NCI-H1694 (cell line): Measurements from ENCODE around the gene UNC119B.

Source experiments
- DNase-seq: peaks from one replicate; lab custom pipeline; 2025; lab: John Stamatoyannopoulos, UW

Gene UNC119B

GRCh38 chr12:120688527-120689071 is 21.7 kb upstream of the UNC119B start:
- DNase-seq: no peak

- no peak for DNase-seq
These were observed 20.7 kb upstream of the UNC119B start for GRCh38 chr12:120689397-120690082.

GRCh38 chr12:120690083-120690450 is 20.2 kb upstream of the UNC119B start:
- no peak for DNase-seq

GRCh38 chr12:120690978-120691377 is 19.3 kb upstream of the UNC119B start:
- DNase-seq: no peak

DNA sequence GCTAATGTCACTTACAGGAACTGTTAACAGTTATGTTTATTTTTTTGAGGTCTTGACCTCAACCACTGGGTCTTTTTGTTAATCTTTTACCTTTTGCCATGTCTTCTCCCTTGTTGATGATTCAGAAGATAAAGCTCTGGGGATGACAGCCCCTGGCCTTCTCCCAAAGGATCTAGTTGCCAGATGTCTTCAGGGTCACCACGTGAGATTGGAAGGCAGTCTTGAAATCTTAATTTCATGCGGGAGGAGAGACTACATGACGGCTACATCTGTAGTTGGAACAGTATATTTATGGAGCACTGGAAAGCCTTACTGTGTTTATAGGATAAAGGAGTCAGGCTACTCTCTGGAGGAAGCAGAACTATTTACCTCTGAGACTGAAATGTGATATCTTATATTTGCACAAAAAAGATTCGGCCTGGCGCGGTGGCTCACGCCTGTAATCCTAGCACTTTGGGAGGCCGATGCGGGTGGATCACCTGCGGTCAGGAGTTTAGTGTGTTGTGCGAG is 17.7 kb upstream of the UNC119B start:
- DNase-seq: no peak

DNA sequence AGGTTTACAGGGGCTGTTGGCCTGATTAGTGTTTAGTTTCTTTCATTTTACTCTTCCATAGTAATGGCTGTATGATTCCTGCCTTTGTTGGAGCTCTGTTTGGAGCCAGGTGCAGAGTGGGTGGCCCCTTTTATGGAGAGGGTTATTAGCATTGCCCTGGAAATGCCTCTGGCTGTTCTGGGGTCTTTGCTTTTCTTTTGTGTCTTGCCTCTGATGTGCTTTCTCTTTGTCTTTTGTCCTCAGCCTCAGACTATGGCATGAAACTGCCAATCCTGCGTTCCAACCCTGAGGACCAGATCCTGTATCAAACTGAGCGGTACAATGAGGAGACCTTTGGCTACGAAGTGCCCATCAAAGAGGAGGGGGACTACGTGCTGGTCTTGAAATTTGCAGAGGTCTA is 16.4 kb upstream of the UNC119B start:
- DNase-seq: no peak

- DNase-seq: no peak
These were observed 13.6 kb upstream of the UNC119B start for GRCh38 chr12:120696626-120697025.

DNA sequence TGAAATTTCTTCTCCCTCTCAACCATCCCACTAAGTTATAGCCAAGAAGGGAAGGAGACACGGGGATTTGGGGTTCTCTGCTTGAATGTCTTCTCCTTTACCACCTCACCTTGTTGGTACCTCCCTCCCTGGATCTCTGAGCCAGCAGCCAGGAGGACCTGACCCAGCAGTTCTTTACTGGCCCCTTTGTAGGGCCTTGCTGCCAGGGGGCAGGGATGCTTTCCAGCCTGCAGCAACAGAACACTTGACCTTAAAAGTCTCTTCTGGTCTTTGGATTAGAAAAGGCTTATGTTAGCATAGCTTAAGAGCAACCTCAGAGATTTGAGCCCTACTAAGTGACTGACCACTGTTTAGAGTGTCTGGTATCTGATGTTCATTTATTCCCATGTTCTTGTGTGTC is 12.9 kb upstream of the UNC119B start:
- DNase-seq: no peak

DNA sequence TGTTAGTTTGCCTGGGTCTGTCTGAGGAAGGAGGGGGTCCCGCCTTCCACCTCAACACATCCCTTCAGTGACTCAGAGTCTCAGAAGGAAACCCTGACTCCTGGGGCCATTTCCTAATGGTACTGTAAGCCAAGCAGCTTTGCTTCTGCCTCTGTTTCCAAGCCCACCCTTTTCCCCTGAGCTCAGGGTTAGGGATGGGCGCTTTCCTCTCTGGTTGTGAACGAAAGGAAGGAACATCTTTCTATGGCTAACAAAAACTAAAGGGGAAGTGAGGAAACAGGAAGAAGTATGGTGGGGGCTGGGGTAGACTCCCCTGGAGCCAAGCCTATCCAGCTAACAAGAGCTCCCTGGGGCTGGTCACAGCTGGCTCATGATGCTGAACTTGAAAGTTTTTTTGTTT is 11.6 kb upstream of the UNC119B start:
- no peak for DNase-seq

- no peak for DNase-seq
These were observed 10.7 kb upstream of the UNC119B start for GRCh38 chr12:120699553-120699952.

GRCh38 chr12:120700886-120701285 is 9.4 kb upstream of the UNC119B start:
- DNase-seq: no peak

DNA sequence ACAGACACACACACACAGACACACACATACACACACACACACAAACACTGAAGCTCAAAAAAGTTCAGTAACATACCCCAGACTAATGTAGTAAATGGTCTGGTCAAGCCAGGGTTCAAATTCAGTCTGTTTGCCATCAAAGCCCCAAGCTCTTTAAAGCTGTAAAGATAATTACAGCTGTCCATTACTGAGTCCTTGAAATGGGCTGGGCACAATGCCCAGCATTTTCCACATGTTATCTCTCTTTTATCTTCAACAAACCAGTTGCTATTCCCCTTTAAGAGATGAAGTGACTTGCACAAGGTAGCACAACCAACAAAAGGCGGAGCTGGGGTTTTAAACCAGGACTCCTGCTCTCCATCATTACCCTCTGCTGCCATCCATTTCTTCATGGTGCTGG is 7.6 kb upstream of the UNC119B start:
- DNase-seq: no peak

DNA sequence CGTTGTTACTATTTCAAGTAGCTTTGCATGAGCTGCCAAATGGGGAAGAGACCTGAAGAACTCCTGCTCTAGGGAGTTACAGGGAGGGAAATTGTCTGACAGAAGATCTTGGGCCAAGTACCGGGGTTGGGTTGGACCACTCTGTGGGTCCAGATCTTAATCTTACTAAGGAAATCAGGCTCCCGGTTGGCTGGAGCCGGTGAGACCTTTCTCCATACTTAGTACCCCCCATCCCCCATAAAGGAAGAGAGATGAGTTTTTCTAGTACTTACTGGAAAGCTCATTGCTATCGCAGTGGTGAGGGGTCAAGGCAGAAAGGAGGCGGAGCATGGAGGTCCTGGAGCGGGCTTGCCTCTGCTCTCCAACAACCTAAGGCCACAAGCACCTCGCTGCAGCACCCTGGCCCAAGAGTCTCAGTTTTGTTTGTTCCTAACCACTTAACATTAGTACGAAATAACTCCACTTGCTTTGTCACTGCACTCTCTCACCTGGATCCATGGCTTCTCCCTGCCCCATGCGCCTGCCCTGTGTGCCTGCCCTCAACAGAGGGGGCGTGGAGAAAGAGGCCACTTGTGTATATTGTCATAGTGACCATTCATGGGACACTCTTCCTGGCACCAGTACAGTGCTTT is 6.8 kb upstream of the UNC119B start:
- DNase-seq: no peak

DNA sequence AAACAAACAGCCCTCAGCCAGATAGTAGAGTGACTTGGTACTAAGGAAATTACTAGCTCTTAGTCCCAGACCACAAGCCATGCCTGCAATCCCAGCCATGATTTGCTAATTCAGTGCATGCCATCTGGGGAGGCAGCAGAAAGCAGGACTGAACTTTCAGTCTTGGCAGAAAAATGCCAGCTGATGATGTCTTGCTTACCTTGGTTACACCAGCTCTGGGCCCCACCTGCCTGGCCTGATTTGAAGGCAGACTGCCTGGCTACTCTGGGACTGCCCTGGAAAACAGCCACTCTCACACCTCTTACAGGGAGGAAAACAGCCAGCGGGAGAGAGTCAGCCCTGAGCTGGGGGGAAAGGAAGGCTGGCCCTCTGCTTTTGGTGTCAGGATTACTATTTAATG is 4.6 kb upstream of the UNC119B start:
- DNase-seq: no peak

DNA sequence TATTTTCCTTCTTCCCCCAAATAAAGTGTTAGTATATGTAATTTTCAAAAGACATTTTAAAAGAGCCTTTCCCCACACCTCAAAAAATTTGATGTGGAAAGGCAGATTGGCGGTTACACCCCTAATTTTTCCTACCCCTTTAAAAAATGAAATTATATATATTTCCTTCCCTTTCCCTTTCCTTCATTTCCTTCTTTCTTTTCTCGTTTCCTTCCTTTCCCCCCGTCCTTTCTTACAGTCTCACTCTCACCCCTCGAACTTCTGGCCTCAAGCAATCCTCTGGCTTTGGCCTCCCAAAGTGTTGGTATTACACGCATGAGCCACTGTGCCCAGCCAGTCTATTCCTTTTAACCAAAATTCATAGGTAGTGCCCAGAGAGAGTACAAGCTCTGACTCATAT is 4.2 kb upstream of the UNC119B start:
- DNase-seq: no peak

GRCh38 chr12:120708651-120709050 is 1.6 kb upstream of the UNC119B start:
- no peak for DNase-seq

DNA sequence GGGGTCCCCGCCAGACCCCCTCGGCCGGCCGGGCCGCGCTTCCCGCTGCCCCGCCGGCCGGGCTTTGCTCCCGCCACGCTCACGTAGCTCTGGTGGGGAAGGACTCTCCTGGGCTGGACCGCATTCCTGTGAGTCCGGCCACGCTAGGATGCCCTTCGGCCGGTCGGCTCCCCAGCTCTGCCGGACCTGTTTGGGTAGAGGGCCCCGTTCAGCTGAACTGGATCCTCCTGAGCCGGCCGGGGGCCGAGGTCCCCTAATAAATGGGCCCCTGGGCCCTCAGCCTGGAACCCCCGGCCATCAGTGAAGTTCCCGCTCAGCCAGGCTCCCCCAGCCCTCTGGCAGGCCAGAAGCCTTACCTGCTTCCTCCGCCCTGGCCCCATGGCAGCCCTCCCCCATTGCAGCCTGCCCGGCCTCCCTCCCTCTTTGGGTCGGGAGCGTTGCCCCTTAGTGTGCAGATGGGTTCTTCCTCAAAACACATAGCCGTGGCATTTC is 593 bp downstream of the UNC119B start:
- DNase-seq: no peak

GRCh38 chr12:120711411-120711810 is 1.2 kb downstream of the UNC119B start:
- no peak for DNase-seq

DNA sequence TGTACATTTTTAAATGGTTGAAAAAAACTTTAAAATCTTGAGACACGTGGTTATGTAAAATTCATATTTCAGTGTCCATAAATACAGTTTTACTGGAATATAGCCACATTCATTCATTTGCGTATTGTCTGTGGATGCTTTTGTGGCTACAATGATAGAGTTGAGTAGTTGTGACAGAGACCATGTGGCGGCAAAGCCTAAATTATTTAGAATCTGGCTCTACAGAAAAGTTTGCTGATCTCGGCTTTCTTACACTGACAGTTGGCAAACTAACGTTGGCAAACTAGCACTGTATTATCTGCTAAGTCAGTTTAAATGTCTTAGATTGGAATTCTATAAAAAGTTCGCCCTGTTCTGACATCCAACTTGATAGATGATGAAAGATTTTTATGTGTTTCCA is 2.4 kb downstream of the UNC119B start:
- DNase-seq: no peak

DNA sequence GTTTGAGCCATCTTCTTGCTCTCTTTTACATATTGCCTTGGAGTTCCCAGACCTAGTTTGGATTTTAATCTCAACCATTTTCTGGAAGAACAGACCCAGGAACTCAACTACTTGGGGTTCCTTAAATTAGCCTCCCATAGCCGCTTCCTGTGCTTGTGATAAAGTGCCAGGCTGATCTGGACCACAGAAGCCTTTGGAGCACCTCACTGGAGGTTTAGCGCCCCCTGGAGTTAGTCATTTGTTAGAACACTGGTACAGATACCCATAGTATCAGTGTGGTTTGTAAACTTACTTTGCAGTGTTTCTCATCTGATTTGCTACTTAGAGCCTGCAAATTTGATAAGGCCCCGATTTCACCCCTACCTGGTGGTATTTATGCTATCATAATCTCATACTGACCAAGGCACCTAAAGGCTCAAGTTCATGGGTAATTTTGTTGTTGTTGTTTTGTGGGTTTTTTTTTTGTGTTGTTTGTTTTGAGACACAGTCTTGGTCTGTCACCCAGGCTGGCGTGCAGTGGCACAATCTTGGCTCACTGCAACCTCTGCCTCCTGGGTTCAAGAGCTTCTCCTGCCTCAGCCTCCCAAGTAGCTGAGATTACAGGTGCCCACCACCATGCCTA is 3.7 kb downstream of the UNC119B start:
- peak; percentile 75 for DNase-seq

DNA sequence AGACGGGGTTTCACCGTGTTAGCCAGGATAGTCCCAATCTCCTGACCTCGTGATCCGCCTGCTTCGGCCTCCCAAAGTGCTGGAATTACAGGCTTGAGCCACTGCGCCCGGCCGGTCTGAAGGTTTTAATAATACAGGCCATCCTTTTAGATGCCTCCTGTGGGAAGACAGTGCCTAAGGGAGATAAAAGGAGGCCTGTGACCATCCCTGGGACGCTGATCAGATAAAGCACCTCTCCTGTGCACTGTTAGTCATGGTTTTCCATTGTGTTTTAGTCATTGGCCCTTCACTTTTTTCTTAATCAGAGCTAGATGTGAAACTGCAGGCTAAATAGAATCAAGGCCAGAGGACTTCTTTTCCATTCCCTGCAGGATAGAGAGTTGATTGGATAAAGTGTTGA is 7.8 kb downstream of the UNC119B start:
- no peak for DNase-seq

DNA sequence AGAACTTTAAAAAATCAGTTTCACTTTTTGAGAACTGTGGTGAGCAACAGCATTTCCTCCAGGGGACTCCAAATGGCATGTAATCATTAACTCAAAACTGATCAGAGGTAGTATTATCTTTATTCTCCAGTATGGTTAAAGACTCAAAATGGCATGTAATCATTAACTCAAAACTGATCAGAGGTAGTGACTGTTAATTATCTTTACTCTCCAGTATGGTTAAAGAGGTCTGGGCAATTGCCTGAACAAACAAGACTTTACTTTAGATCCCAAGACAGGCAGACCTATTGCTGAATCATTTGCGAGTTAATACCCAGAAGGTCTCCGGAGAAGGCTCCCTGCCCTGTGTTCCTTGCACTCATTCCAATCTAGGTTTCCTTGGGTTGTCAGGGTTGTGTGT is 8.8 kb downstream of the UNC119B start:
- DNase-seq: no peak
